ENCODE results near the gene TSPEAR.

DNA sequence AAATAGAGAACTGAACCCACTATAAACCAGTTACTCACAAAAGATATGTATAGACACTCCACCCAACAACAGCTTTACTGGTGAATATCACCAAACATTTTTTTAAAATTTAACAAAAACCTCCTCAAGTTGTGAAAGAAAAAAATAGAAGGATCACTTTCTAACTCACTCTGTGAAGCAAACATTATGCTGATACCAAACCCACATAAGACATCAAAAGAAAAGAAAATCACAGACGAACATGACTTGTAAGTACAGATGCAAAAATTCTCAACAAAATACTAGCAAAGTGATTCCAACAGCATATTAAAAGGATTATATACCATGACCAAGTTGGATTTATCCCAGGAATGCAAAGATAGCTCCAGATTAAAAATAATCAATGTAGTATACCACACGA lies 19.7 kb downstream of the TSPEAR start:
- TF ChIP-seq OSR1 (CRISPR knock-in tag; IDR thresholded peaks at IDR 0.05) = no peak
- TF ChIP-seq ISL1 (CRISPR knock-in tag; IDR thresholded peaks at IDR 0.05) = no peak
- TF ChIP-seq, protein P1, sequence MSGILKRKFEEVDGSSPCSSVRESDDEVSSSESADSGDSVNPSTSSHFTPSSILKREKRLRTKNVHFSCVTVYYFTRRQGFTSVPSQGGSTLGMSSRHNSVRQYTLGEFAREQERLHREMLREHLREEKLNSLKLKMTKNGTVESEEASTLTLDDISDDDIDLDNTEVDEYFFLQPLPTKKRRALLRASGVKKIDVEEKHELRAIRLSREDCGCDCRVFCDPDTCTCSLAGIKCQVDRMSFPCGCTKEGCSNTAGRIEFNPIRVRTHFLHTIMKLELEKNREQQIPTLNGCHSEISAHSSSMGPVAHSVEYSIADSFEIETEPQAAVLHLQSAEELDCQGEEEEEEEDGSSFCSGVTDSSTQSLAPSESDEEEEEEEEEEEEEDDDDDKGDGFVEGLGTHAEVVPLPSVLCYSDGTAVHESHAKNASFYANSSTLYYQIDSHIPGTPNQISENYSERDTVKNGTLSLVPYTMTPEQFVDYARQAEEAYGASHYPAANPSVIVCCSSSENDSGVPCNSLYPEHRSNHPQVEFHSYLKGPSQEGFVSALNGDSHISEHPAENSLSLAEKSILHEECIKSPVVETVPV (CRISPR knock-in tag; IDR thresholded peaks at IDR 0.05) = no peak
- TF ChIP-seq, protein P2, sequence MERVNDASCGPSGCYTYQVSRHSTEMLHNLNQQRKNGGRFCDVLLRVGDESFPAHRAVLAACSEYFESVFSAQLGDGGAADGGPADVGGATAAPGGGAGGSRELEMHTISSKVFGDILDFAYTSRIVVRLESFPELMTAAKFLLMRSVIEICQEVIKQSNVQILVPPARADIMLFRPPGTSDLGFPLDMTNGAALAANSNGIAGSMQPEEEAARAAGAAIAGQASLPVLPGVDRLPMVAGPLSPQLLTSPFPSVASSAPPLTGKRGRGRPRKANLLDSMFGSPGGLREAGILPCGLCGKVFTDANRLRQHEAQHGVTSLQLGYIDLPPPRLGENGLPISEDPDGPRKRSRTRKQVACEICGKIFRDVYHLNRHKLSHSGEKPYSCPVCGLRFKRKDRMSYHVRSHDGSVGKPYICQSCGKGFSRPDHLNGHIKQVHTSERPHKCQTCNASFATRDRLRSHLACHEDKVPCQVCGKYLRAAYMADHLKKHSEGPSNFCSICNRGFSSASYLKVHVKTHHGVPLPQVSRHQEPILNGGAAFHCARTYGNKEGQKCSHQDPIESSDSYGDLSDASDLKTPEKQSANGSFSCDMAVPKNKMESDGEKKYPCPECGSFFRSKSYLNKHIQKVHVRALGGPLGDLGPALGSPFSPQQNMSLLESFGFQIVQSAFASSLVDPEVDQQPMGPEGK (CRISPR knock-in tag; IDR thresholded peaks at IDR 0.05; ENCODE audit: borderline replicate concordance) = no peak

All from SK-N-SH treated with all-trans-retinoic acid at 6 μM for 48 hours (cell line).